AG08396 (cell line): ENCODE measurements around the gene FAM107B.

Experiments used
- DNase-seq: peaks from one replicate; pipeline ENCODE4 v3.0.0; 2012; ENCODE audit warnings: low spot score, mixed read lengths

Gene FAM107B

GRCh38 chr10:14580671-14581332 is 193.9 kb downstream of the FAM107B start:
- DNase-seq: no peak

- DNase-seq: no peak
These were observed 195.3 kb downstream of the FAM107B start for GRCh38 chr10:14579405-14579804.

- DNase-seq: no peak
These were observed 196.4 kb downstream of the FAM107B start for GRCh38 chr10:14578060-14578952.

GRCh38 chr10:14574885-14575284 is 199.8 kb downstream of the FAM107B start:
- DNase-seq: no peak

- DNase-seq: no peak
These were observed 200.4 kb downstream of the FAM107B start for GRCh38 chr10:14574291-14574690.

GRCh38 chr10:14573666-14574261 is 200.9 kb downstream of the FAM107B start:
- no peak for DNase-seq

GRCh38 chr10:14572811-14573210 is 201.9 kb downstream of the FAM107B start:
- no peak for DNase-seq

GRCh38 chr10:14571866-14572507 is 202.7 kb downstream of the FAM107B start:
- DNase-seq: no peak

- DNase-seq: no peak
These were observed 203.9 kb downstream of the FAM107B start for GRCh38 chr10:14570800-14571199.

- DNase-seq: no peak
These were observed 205.2 kb downstream of the FAM107B start for GRCh38 chr10:14569274-14570060.

- DNase-seq: no peak
These were observed 207.3 kb downstream of the FAM107B start for GRCh38 chr10:14567421-14567820.

- no peak for DNase-seq
These were observed 208.2 kb downstream of the FAM107B start for GRCh38 chr10:14566498-14566897.

- DNase-seq: no peak
These were observed 209.5 kb downstream of the FAM107B start for GRCh38 chr10:14565199-14565598.

- DNase-seq: no peak
These were observed 210.4 kb downstream of the FAM107B start for GRCh38 chr10:14564268-14564744.

GRCh38 chr10:14563359-14563940 is 211.2 kb downstream of the FAM107B start:
- DNase-seq: no peak

- no peak for DNase-seq
These were observed 211.7 kb downstream of the FAM107B start for GRCh38 chr10:14563076-14563336.

GRCh38 chr10:14562218-14563075 is 212.2 kb downstream of the FAM107B start:
- DNase-seq: no peak

GRCh38 chr10:14560791-14561765 is 213.6 kb downstream of the FAM107B start:
- no peak for DNase-seq

- DNase-seq: no peak
These were observed 214.4 kb downstream of the FAM107B start for GRCh38 chr10:14560274-14560673.
